Measurements from ENCODE around the gene RNF149. TPM values are rescaled to one million over a fixed set of nuclear protein-coding genes. Genes with fewer than 3 reads are reported as not detected.
"Not testable (repeated sequence)": the region's sequence is repeated elsewhere in the genome, so short reads cannot be mapped to it uniquely, and the experiment has no call there.

Gene RNF149
- total RNA-seq, 1 experiment from 2014 or later: 69.0 TPM

DNA sequence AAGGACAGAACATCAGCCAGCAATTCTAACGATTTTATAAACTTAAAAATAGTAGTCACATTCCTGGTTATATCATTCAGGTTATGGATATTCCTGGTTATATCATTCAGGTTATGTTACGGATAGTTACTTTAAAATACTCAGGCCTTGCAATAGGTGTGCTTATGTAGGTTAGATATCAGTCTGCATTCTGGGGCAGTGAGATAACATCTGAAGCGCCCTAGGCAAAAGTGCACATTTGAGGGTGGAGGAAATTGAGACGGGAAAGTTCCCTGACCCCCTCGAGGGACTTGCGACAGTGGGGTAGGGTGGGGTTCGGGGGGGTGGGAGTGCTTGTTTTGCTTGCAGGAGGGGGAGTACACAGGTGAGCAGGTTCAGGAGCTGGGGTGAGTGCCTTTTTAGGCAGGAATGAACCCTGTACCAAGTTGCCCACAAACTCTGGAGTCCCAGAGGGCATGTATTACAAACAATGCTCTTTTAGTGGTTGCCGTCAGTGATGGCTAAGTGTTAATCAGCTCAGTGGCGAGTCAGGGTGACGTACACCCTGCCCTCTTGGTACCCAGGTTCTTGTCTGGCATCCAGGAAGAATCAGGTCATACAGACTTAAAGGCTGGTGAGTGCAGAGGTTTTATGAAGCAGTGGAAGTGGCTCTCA, 47.0 kb upstream of the RNF149 start:
- Mint-ChIP-seq H3K27me3 (ENCODE audit: unreplicated experiment) (no peaks in the 10 kb centered on the region), H3K36me3 (ENCODE audit: insufficient read depth, unreplicated experiment) (no peaks in the 10 kb centered on the region), H3K4me3 (ENCODE audit: low read depth, unreplicated experiment) (no peak overlapping the region), H3K9me3 (ENCODE audit: low read depth, unreplicated experiment) (no peaks in the 10 kb centered on the region), H3K4me1 (ENCODE audit: low read depth, unreplicated experiment) (peaks cover 25% of the 10 kb centered on the region), H3K27ac (ENCODE audit: unreplicated experiment) (no peak overlapping the region)
- BruUV-seq (replicated peaks): no TSS peak
- CTCF ChIA-PET: no interaction called here
- TF ChIP-seq, protein P1, sequence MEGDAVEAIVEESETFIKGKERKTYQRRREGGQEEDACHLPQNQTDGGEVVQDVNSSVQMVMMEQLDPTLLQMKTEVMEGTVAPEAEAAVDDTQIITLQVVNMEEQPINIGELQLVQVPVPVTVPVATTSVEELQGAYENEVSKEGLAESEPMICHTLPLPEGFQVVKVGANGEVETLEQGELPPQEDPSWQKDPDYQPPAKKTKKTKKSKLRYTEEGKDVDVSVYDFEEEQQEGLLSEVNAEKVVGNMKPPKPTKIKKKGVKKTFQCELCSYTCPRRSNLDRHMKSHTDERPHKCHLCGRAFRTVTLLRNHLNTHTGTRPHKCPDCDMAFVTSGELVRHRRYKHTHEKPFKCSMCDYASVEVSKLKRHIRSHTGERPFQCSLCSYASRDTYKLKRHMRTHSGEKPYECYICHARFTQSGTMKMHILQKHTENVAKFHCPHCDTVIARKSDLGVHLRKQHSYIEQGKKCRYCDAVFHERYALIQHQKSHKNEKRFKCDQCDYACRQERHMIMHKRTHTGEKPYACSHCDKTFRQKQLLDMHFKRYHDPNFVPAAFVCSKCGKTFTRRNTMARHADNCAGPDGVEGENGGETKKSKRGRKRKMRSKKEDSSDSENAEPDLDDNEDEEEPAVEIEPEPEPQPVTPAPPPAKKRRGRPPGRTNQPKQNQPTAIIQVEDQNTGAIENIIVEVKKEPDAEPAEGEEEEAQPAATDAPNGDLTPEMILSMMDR (IDR thresholded peaks at IDR 0.05; ENCODE audit: unreplicated experiment): no peak
- intact Hi-C loops (cut with micrococcal nuclease; ENCODE audit: unreplicated experiment): no loop called here
- no peak for DNase-seq

GRCh38 chr2:101354420-101355311, 46.2 kb upstream of the RNF149 start:
- Mint-ChIP-seq H3K4me1 (ENCODE audit: low read depth, unreplicated experiment) (peaks cover 16% of the 10 kb centered on the region), H3K9me3 (ENCODE audit: low read depth, unreplicated experiment) (no peaks in the 10 kb centered on the region), H3K27ac (ENCODE audit: unreplicated experiment) (no peak overlapping the region), H3K36me3 (ENCODE audit: insufficient read depth, unreplicated experiment) (no peaks in the 10 kb centered on the region), H3K27me3 (ENCODE audit: unreplicated experiment) (no peaks in the 10 kb centered on the region), H3K4me3 (ENCODE audit: low read depth, unreplicated experiment) (no peak overlapping the region)
- DNase-seq: no peak
- BruUV-seq (replicated peaks): no TSS peak
- TF ChIP-seq, protein P1 (IDR thresholded peaks at IDR 0.05; ENCODE audit: unreplicated experiment): no peak
- intact Hi-C loops (cut with micrococcal nuclease; ENCODE audit: unreplicated experiment): no loop called here
- CTCF ChIA-PET: no interaction called here

GRCh38 chr2:101352631-101353030, 44.1 kb upstream of the RNF149 start:
- CTCF ChIA-PET; H3K27ac Mint-ChIP-seq (ENCODE audit: unreplicated experiment); H3K36me3 Mint-ChIP-seq (ENCODE audit: insufficient read depth, unreplicated experiment); DNase-seq; H3K4me3 Mint-ChIP-seq (ENCODE audit: low read depth, unreplicated experiment); H3K9me3 Mint-ChIP-seq (ENCODE audit: low read depth, unreplicated experiment); intact Hi-C loops (cut with micrococcal nuclease; ENCODE audit: unreplicated experiment); H3K27me3 Mint-ChIP-seq (ENCODE audit: unreplicated experiment); BruUV-seq (replicated peaks): not testable (repeated sequence)
- H3K4me1 Mint-ChIP-seq (ENCODE audit: low read depth, unreplicated experiment): peaks cover 16% of the 10 kb centered on the region

- H3K27ac Mint-ChIP-seq (ENCODE audit: unreplicated experiment): no peak overlapping the region
- TF ChIP-seq, protein P1 (IDR thresholded peaks at IDR 0.05; ENCODE audit: unreplicated experiment): no peak
- H3K4me3 Mint-ChIP-seq (ENCODE audit: low read depth, unreplicated experiment): no peak overlapping the region
- intact Hi-C loops (cut with micrococcal nuclease; ENCODE audit: unreplicated experiment): no loop called here
- CTCF ChIA-PET: interaction anchor here (0.5 to 0.6 kb wide), 2 partner anchors 36 kb away, joined by 4 to 6 read pairs; partner anchors contain the start of gene CREG2
- no peaks in the 10 kb centered on the region for H3K27me3 Mint-ChIP-seq (ENCODE audit: unreplicated experiment)
- no peak for DNase-seq
- H3K4me1 Mint-ChIP-seq (ENCODE audit: low read depth, unreplicated experiment): peaks cover 11% of the 10 kb centered on the region
- no TSS peak for BruUV-seq (replicated peaks)
- H3K9me3 Mint-ChIP-seq (ENCODE audit: low read depth, unreplicated experiment): no peaks in the 10 kb centered on the region
- no peaks in the 10 kb centered on the region for H3K36me3 Mint-ChIP-seq (ENCODE audit: insufficient read depth, unreplicated experiment)
Measured at GRCh38 chr2:101351207-101351606, 42.7 kb upstream of the RNF149 start.

Data from Calu3 (cell line).